ENCODE measurements around the gene NAPEPLD.
"Not testable (repeated sequence)": the region's sequence is repeated elsewhere in the genome, so short reads cannot be mapped to it uniquely, and the experiment has no call there.

Gene NAPEPLD

GRCh38 chr7:103106005-103106702 lies 42.7 kb downstream of the NAPEPLD start:
- DNase-seq = no peak

GRCh38 chr7:103101543-103101942 lies 47.4 kb downstream of the NAPEPLD start:
- DNase-seq = no peak

- no peak for DNase-seq
Measured at GRCh38 chr7:103100348-103100747, 48.6 kb downstream of the NAPEPLD start.

- DNase-seq = no peak
Measured at GRCh38 chr7:103097041-103097440, 51.9 kb downstream of the NAPEPLD start.

DNA sequence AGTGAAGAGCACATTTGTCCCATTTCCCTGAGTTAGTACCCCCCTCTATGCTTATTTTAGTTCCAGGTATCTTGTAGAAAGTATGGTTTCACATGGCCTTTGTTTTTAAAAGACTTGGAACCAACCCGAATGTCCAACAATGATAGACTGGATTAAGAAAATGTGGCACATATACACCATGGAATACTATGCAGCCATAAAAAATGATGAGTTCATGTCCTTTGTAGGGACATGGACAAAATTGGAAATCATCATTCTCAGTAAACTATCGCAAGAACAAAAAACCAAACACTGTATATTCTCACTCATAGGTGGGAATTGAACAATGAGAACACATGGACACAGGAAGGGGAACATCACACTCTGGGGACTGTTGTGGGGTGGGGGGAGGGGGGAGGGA lies 53.3 kb downstream of the NAPEPLD start:
- DNase-seq = not testable (repeated sequence)

GRCh38 chr7:103094102-103094501 lies 54.8 kb downstream of the NAPEPLD start:
- DNase-seq = no peak

DNA sequence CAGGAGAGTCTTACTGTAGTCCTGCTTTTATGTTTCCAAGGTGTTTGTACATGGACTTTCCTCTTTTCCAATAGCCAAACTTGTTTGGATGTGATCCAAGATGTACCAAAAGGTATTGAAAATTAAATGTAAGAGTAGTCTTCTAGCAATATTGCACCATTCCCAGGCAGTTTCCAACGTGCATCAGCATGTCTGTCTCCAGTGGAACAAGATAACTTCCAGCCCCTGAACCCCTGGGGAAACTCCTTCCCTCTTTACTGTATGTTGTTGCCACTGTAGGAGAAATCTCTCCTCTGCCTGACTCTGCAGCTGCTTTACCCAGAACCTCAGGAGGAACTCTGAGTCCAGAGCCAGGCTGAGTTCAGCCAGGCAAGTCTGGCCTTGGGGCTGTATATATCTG lies 55.5 kb downstream of the NAPEPLD start:
- DNase-seq = no peak

GRCh38 chr7:103092321-103092720 lies 56.6 kb downstream of the NAPEPLD start:
- not testable (repeated sequence) for DNase-seq

DNA sequence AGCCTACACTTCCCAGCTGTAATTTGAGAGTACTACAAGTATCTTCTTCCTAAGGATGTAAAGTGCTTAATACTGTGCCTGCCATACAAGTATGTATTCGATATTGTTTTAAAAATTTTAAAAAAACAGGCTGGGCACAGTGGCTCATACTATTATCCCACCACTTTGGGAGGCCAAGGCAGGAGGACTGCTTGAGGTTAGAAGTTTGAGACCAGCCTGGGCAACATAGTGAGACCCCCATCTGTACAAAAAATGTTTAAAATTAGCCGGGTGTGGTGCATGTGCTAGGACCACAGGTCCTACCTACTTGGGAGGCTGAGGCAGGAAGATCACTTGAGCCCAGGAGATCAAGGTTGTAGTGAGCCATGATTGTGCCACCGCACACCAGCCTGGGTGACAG lies 65.7 kb downstream of the NAPEPLD start:
- DNase-seq = no peak

- DNase-seq = no peak
Measured at GRCh38 chr7:103082497-103082896, 66.4 kb downstream of the NAPEPLD start.

GRCh38 chr7:103080923-103081322 lies 68.0 kb downstream of the NAPEPLD start:
- DNase-seq = no peak

- no peak for DNase-seq
Measured at GRCh38 chr7:103079836-103080235, 69.1 kb downstream of the NAPEPLD start.

- not testable (repeated sequence) for DNase-seq
Measured at GRCh38 chr7:103078226-103078625, 70.7 kb downstream of the NAPEPLD start.

GRCh38 chr7:103077318-103077717 lies 71.6 kb downstream of the NAPEPLD start:
- DNase-seq = no peak

DNA sequence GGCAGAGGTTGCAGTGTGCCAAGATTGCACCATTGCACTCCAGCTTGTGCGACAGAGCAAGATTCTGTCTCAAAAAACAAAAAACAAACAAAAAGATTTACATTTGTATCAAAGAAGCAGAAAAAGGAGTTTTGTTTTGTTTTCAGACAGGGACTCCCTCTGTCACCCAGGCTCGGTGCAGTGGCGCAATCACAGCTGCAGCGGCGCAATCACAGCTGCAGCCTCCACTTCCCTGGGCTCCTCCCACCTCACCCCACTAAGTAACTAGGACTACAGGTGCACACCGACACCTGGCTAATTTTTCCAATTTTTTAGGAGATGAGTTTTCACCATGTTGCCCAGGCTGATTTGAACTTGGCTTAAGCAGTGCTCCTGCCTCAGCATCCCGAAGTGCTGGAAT lies 72.1 kb downstream of the NAPEPLD start:
- DNase-seq = no peak

GRCh38 chr7:103075337-103075918 lies 73.5 kb downstream of the NAPEPLD start:
- DNase-seq = peak; percentile 78

DNA sequence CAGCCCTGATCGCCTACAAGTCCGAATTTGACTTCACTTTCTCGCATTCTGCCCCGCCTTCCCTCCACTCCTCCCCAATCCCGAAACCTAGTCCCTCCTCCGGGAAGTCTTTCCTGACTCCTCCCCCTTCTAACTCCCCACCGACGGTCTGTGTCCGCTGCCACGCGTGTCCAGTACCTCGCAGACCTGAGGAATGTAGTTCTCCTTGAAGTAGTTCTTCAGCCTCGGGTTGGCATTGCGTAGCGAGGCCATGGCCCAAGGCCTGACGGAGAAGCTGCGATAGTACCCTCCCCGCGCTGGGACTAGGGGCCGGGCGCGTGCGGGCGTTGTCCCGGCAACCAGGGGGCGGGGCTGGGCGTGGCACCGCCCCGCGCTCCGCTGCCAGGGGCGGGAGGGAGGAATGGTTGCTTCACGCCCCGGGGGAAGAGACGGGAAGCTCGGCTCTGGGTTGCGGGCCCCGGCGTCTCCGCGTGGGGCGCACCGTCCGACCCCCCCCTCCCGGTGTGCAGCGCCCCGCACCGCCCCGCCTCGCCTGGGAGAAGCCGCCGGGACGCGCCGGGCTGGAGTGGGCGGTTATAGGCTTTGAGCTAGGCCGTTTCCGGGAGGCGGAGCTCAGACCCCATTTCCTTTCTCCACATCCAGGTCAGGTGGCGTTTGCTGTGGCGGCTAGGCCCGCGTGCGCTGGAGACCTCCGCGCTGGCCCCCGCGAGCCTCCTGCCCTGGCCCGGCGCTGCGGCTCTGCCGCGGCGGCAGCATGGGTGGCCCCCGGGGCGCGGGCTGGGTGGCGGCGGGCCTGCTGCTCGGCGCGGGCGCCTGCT lies 74.2 kb downstream of the NAPEPLD start, which contains the start of the genes ARMC10 and FBXL13:
TSS of gene ARMC10 (plus strand) at position 622 of the 818 bp plus-strand sequence. CDS start at position 755, 133 bp downstream.
TSS of gene FBXL13 (minus strand) at position 278 of the 818 bp plus-strand sequence.
- peak; percentile 89 for DNase-seq

- DNase-seq = no peak
Measured at GRCh38 chr7:103073989-103074518, 74.8 kb downstream of the NAPEPLD start.

DNA sequence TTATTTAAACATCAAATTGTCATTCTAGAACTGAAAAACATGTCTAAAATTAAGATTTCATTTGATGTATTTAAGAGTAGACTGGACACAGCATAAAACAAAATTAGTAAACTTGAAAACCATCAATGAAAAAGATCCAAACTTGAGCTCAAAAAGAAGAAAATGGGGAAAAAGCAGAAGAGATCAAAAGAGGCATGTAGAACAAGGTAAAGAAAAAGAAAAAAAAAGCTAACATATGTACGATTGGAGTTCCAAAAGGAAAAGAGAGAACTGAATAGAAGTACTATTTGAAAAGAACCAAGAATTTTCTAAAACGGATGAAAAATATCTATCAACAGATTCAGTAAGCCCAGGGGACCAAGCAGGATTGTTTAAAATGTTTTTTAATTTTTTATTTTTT lies 77.9 kb downstream of the NAPEPLD start:
- DNase-seq = no peak

DNA sequence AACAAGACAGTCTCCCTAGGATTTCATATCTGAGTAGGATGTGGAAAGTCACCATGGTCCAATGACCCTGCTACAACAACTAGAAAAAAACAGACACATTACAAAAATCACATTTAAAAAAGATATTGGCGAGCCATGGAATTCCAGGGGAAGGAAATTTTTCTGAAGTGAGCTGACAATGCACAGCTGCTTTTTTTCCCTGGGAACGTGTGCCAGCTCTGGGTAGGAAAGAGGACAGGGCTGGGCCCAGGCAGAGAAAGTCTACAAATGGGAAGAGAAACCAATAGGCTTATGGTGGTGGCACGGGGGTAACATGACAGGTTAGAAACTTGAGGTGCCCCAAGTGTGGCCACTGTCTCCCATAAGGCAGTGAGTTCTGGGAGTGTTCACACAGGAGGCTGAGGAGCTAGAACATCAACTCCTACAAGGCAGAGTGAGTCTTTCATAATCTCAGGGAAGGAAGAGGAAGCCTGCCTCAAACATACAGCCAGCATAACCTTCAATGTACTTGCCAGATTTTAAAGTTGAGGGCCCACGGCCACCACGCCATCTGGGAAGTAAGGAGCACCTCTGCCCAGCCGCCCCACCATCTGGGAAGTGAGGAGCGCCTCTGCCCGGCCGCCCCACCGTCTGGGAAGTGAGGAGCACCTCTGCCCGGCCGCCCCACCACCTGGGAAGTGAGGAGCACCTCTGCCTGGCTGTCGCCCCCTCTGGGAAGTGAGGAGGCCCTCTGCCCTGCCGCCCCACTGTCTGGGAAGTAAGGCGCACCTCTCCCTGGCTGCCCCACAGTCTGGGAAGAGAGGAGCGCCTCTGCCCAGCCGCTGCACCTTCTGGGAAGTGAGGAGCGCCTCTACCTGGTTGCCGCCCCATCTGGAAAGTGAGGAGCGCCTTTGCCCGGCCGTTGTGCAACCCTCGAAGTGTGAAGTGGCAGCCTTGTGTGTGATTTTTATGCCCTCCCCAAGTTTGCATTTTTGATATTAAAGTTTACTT lies 80.2 kb downstream of the NAPEPLD start:
- no peak for DNase-seq

- peak; percentile 25 for DNase-seq
Measured at GRCh38 chr7:103065667-103066066, 83.2 kb downstream of the NAPEPLD start.

DNA sequence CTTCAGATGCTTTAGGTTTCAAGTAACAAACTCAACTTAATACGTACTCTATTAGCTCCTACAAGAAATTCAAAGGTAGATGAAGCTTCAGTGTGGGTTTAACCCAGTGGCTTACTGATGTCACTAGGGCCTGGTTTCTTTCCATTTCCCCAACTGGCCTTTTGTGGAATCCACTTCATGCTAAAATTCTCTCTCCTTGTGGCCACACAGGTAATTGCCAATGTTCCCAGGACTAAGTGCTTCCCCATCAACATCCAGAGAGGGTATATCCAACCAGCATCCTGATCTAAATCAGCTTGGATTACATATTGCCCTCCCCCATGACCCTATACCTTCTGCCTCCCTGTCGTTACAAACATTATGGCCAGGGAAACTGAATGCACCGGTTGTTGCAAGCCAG lies 85.0 kb downstream of the NAPEPLD start:
- DNase-seq = no peak

Measured in stimulated activated CD4-positive, alpha-beta T cell treated with anti-CD3 and anti-CD28 coated beads, Interleukin-12 subunit alpha, Interleukin-12 subunit beta, amount 100 ng/mL, for 4 hours (primary cell).